HG03039 (cell line): Measurements from ENCODE around the gene GCNT2.
"Not testable (repeated sequence)": the region's sequence is repeated elsewhere in the genome, so short reads cannot be mapped to it uniquely, and the experiment has no call there.

ENCODE experiments used
- ATAC-seq: cut with Tn5 transposase; IDR thresholded peaks from one replicate; pipeline ENCODE4 v1.9.1; 2021; ENCODE audit warnings: mild to moderate bottlenecking, moderate library complexity; ENCODE audit not compliant: unreplicated experiment

The GCNT2 gene

GRCh38 chr6:10521104-10521808 is at the start of gene GCNT2:
GCNT2 (plus strand) TSS chr6:10521351; CDS start chr6:10528912, 7,561 bp downstream.
- ATAC-seq = no peak

GRCh38 chr6:10472634-10473033 is 48.5 kb upstream of the GCNT2 start:
- no peak for ATAC-seq

- ATAC-seq = no peak
Measured at GRCh38 chr6:10478187-10479040, 42.7 kb upstream of the GCNT2 start.

GRCh38 chr6:10479939-10480700 is 41.0 kb upstream of the GCNT2 start:
- ATAC-seq = no peak

GRCh38 chr6:10481101-10481500 is 40.0 kb upstream of the GCNT2 start:
- no peak for ATAC-seq

- ATAC-seq = no peak
Measured at GRCh38 chr6:10482636-10483257, 38.4 kb upstream of the GCNT2 start.

GRCh38 chr6:10484912-10485311 is 36.2 kb upstream of the GCNT2 start:
- ATAC-seq = no peak

- ATAC-seq = no peak
Measured at GRCh38 chr6:10485406-10485805, 35.7 kb upstream of the GCNT2 start.

GRCh38 chr6:10486215-10486614 is 34.9 kb upstream of the GCNT2 start:
- no peak for ATAC-seq

GRCh38 chr6:10486944-10487588 is 34.1 kb upstream of the GCNT2 start:
- ATAC-seq = not testable (repeated sequence)

- no peak for ATAC-seq
Measured at GRCh38 chr6:10487668-10488327, 33.4 kb upstream of the GCNT2 start.

- no peak for ATAC-seq
Measured at GRCh38 chr6:10491463-10491862, 29.7 kb upstream of the GCNT2 start.

- not testable (repeated sequence) for ATAC-seq
Measured at GRCh38 chr6:10491905-10492304, 29.2 kb upstream of the GCNT2 start.

- ATAC-seq = no peak
Measured at GRCh38 chr6:10495029-10495428, 26.1 kb upstream of the GCNT2 start.

- ATAC-seq = no peak
Measured at GRCh38 chr6:10505529-10505928, 15.6 kb upstream of the GCNT2 start.

GRCh38 chr6:10507298-10507697 is 13.9 kb upstream of the GCNT2 start:
- no peak for ATAC-seq

- no peak for ATAC-seq
Measured at GRCh38 chr6:10507715-10508114, 13.4 kb upstream of the GCNT2 start.

- peak; percentile 88 for ATAC-seq
Measured at GRCh38 chr6:10510592-10511367, 10.4 kb upstream of the GCNT2 start.

- no peak for ATAC-seq
Measured at GRCh38 chr6:10511477-10511876, 9.7 kb upstream of the GCNT2 start.
